Mammary epithelial cell (primary cell): Measurements from ENCODE around the gene HMGA1.

Experiments
- CTCF ChIP-seq, 2 donors: IDR thresholded peaks in 1 of 2; conservative IDR thresholded peaks in 1 of 2; 2 replicates each; pipeline ENCODE4 v1.5.1; 2011 to 2012; ENCODE audit warnings: inconsistent platforms in 2 of 2, low read length in 2 of 2, mild to moderate bottlenecking in 2 of 2, control low read depth in 1 of 2, low read depth in 1 of 2; ENCODE audit not compliant: insufficient read depth in 1 of 2; ENCODE audit errors: extremely low read depth in 1 of 2
- EZH2 ChIP-seq: IDR thresholded peaks from 2 replicates; pipeline ENCODE4 v1.6.1; 2012; ENCODE audit warnings: low read length, inconsistent platforms, borderline replicate concordance

DNA sequence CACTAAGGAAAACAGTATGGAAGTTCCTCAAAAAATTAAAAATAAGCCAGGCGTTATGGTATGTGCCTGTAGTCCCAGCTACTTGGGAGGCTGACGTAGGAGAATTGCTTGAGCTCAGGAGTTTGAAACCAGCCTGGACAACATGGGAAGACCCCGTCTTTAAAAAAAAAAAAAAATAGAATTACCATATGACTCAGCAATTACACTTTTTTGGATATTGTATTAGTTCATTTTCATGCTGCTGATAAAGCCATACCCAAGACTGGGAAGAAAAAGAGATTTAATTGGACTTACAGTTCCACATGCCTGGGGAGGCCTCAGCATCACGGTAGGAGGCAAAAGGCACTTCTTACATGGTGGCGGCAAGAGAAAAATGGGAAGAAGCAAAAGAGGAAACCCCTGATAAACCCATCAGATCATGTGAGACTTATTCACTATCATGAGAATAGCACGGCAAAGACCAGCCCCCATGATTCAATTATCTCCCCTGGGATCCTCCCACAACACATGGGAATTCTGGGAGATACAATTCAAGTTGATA, 22.9 kb downstream of the HMGA1 start:
- TF ChIP-seq CTCF (conservative IDR thresholded peaks at IDR 0.05 in 1 of 2, IDR thresholded peaks at IDR 0.05 in 1 of 2; ENCODE audit: extremely low read depth in 1 of 2, insufficient read depth in 1 of 2, low read depth in 1 of 2, low read length in 2 of 2) (no peak), EZH2 (no peak)
